ENCODE results near the gene IDE. TPM values are rescaled to one million over a fixed set of nuclear protein-coding genes. Genes with fewer than 3 reads are reported as not detected.

The IDE gene
- total and polyA plus RNA-seq, 2 of the 4 experiments (the other 2 are of a cell fraction) = 9.3 to 27.4 TPM

DNA sequence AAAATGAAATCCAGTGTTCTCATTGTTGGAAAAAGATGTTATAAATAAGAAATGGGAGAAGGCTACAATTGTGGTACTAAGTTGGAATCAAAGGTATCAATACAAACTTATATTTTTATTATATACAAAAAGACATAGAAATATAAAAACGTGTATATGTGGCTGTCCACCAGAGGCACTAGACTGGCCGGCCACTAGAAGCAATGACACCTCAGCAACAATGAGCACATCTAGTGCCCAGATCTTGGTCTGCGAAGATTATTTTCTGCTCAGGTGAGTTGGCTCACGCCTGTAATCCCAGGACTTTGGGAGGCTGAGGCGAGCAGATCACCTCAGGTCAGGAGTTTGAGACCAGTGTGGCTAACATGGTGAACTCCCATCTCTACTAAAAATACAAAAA is 21.6 kb downstream of the IDE start:
- H3K56ac ChIP-seq (ENCODE audit: extremely low read depth, insufficient read depth, low read length) = no peak overlapping the region
- no TSS peak for BruUV-seq (replicated peaks)
- peaks cover 4% of the 10 kb centered on the region; the same call in 1 of the 2 replicates for H3K9me1 ChIP-seq (ENCODE audit: insufficient read depth, low read length)
- H3K27me3 ChIP-seq (ENCODE audit: control insufficient read depth, insufficient read depth, low read length) = no peaks in the 10 kb centered on the region
- intact Hi-C loops (cut with micrococcal nuclease) = no loop called here
- no peaks in the 10 kb centered on the region for H3K4me1 ChIP-seq (ENCODE audit: control insufficient read depth, insufficient read depth, low read length)
- no peak overlapping the region for H4K91ac ChIP-seq (ENCODE audit: insufficient read depth, low read depth, low read length)
- H3K23ac ChIP-seq (ENCODE audit: low read depth, low read length) = no peak overlapping the region
- H3K14ac ChIP-seq (replicated peaks; ENCODE audit: low read depth, low read length) = no peak overlapping the region
- TF ChIP-seq POLR2A (IDR thresholded peaks at IDR 0.05; ENCODE audit: low read depth, low read length) = no peak
- TF ChIP-seq CHD1 (IDR thresholded peaks at IDR 0.05; ENCODE audit: low read depth, low read length) = no peak
- TF ChIP-seq MAFK (IDR thresholded peaks at IDR 0.05; ENCODE audit: low read depth, low read length) = no peak
- TF ChIP-seq MAZ (IDR thresholded peaks at IDR 0.05; ENCODE audit: borderline replicate concordance, low read depth, low read length) = no peak
- no peak for TF ChIP-seq RCOR1 (IDR thresholded peaks at IDR 0.05; ENCODE audit: insufficient replicate concordance, low read length)
- TF ChIP-seq CTCF (conservative IDR thresholded peaks at IDR 0.05; ENCODE audit: low read depth, low read length) = no peak; the same call in 1 of the 2 replicates
- no peak for TF ChIP-seq FOS (IDR thresholded peaks at IDR 0.05; ENCODE audit: low read depth, low read length)
- TF ChIP-seq, protein P1, sequence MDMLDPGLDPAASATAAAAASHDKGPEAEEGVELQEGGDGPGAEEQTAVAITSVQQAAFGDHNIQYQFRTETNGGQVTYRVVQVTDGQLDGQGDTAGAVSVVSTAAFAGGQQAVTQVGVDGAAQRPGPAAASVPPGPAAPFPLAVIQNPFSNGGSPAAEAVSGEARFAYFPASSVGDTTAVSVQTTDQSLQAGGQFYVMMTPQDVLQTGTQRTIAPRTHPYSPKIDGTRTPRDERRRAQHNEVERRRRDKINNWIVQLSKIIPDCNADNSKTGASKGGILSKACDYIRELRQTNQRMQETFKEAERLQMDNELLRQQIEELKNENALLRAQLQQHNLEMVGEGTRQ (IDR thresholded peaks at IDR 0.05; ENCODE audit: low read depth, low read length) = no peak
- no peak for TF ChIP-seq CEBPB (IDR thresholded peaks at IDR 0.05; ENCODE audit: low read depth, low read length)
- TF ChIP-seq RAD21 (IDR thresholded peaks at IDR 0.05; ENCODE audit: low read length) = no peak
- TF ChIP-seq RFX5 (IDR thresholded peaks at IDR 0.05; ENCODE audit: low read depth, low read length) = no peak
- TF ChIP-seq ELK1 (IDR thresholded peaks at IDR 0.05; ENCODE audit: borderline replicate concordance, low read depth, low read length) = no peak
- TF ChIP-seq MXI1 (IDR thresholded peaks at IDR 0.05; ENCODE audit: borderline replicate concordance, low read depth, low read length) = no peak
- TF ChIP-seq NFE2L2 (IDR thresholded peaks at IDR 0.05; ENCODE audit: low read depth, low read length) = no peak
- TF ChIP-seq SMC3 (IDR thresholded peaks at IDR 0.05; ENCODE audit: low read depth, low read length) = no peak
- TF ChIP-seq BHLHE40 (IDR thresholded peaks at IDR 0.05; ENCODE audit: low read depth, low read length) = no peak
- CTCF ChIA-PET = interaction anchor here (0.6 kb wide), 1 partner anchor 51 kb away, joined by 3 read pairs; no protein-coding TSS in a partner anchor
- no peak overlapping the region for H4K8ac ChIP-seq (ENCODE audit: low read depth in 2 of 2, low read length in 2 of 2)
- no peaks in the 10 kb centered on the region; the same call in 1 of the 2 replicates for H4K20me1 ChIP-seq (ENCODE audit: insufficient read depth, low read length)
- H2AK5ac ChIP-seq (ENCODE audit: low read depth, low read length) = no peak overlapping the region
- H2BK20ac ChIP-seq (ENCODE audit: low read depth, low read length) = no peak overlapping the region
- H4K5ac ChIP-seq (ENCODE audit: low read depth, low read length) = no peak overlapping the region
- POLR2A ChIA-PET (ENCODE audit: unreplicated experiment) = no interaction called here
- WGBS, 2 experiments (ENCODE audit: extremely low coverage in 2 of 2, insufficient read length in 1 of 2) = 100% methylated on average over 1 of the region's 5 CpGs; no CpG with 5 or more reads in 1 of the 2 experiments
- H3K4me3 ChIP-seq (ENCODE audit: insufficient read depth, low read depth, low read length) = no peak overlapping the region
- peaks cover 5% of the 10 kb centered on the region for H3K9me3 ChIP-seq (ENCODE audit: control insufficient read depth, insufficient read depth, low read length)
- no peak overlapping the region for H3K27ac ChIP-seq (ENCODE audit: insufficient read depth, low read length)
- no peak overlapping the region for H3K9ac ChIP-seq (ENCODE audit: low read depth, low read length)
- in situ Hi-C loops (cut with MboI; ENCODE audit: low sequenced_read_pairs) = no loop called here
- DNase-seq (no peak), ATAC-seq (ENCODE audit: low read depth) (no peak)
- no peak overlapping the region for H2BK120ac ChIP-seq (ENCODE audit: low read depth, low read length)
- H2AK9ac ChIP-seq (replicated peaks; ENCODE audit: low read depth, low read length, poor library complexity) = no peak overlapping the region
- dilution Hi-C loops (cut with HindIII; ENCODE audit: low sequenced_read_pairs, unreplicated experiment) = no loop called here
- H3K18ac ChIP-seq (ENCODE audit: low read depth, low read length) = no peak overlapping the region
- no peak overlapping the region for H2BK5ac ChIP-seq (ENCODE audit: low read depth, low read length, poor library complexity, severe bottlenecking)
- H3K36me3 ChIP-seq (ENCODE audit: control insufficient read depth, insufficient read depth, low read length) = peaks cover 11% of the 10 kb centered on the region
- H2BK15ac ChIP-seq (ENCODE audit: low read depth, low read length) = no peak overlapping the region
- H3K79me1 ChIP-seq (ENCODE audit: low read depth in 1 of 2, low read length in 2 of 2) = peaks cover 13 to 36% of the 10 kb centered on the region in 2 experiments
- H2AFZ ChIP-seq (replicated peaks; ENCODE audit: low read length, poor library complexity) = no peak overlapping the region
- no peak overlapping the region for H3K4me2 ChIP-seq (ENCODE audit: low read depth, low read length)
- H3K4ac ChIP-seq (ENCODE audit: low read depth, low read length) = no peak overlapping the region
